Stimulated activated naive CD8-positive, alpha-beta T cell treated with anti-CD3 and anti-CD28 coated beads, Interleukin-15, amount 100 ng/mL, for 72 hours (primary cell): ENCODE data around the gene ATRX.
"Not testable (repeated sequence)": the region's sequence is repeated elsewhere in the genome, so short reads cannot be mapped to it uniquely, and the experiment has no call there.

Experiments
- ATAC-seq: fragments of 150-1000 bp; cut with Tn5 transposase; 2 replicates; pipeline ENCODE4 v1.10.0; 2021; ENCODE audit warnings: mild to moderate bottlenecking, moderate library complexity
- DNase-seq, 2 donors: peaks; one replicate each; pipeline ENCODE4 v3.0.0; 2021 to 2022
- H3K27ac Mint-ChIP-seq, 2 donors: one replicate each; pipeline ENCODE4 v1.8.0; 2022; ENCODE audit warnings: mild to moderate bottlenecking in 2 of 2, mixed read lengths in 2 of 2, moderate library complexity in 2 of 2
- H3K27me3 Mint-ChIP-seq: one replicate; pipeline ENCODE4 v1.8.0; 2022; ENCODE audit warnings: mixed read lengths
- H3K4me1 Mint-ChIP-seq: one replicate; pipeline ENCODE4 v1.8.0; 2022; ENCODE audit warnings: mild to moderate bottlenecking, mixed read lengths
- H3K4me3 Mint-ChIP-seq, 2 donors: one replicate each; pipeline ENCODE4 v1.8.0; 2022; ENCODE audit warnings: mild to moderate bottlenecking in 2 of 2, mixed read lengths in 2 of 2, moderate library complexity in 1 of 2
- H3K9me3 Mint-ChIP-seq, 2 donors: one replicate each; pipeline ENCODE4 v1.8.0; 2022; ENCODE audit warnings: mixed read lengths in 2 of 2

The ATRX gene

DNA sequence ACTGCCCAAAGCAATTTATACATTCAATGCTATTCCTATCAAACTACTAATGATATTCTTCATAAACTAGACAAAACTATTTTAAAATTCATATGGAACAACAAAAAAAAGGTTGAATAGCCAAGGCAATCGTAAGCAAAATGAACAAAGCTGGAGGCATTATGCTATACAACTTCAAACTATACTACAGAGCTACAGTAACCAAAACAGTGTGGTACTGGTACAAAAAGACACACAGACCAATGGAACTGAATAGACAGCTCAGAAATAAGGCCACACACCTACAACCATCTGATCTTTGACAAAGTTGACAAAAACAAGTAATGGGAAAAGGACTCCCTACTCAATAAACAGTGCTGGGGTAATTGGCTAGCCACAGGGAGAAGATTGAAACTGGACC, 271.8 kb downstream of the ATRX start:
- Mint-ChIP-seq H3K27me3 (no peaks in the 10 kb centered on the region), H3K4me3 (no peak overlapping the region), H3K27ac (no peak overlapping the region), H3K4me1 (no peaks in the 10 kb centered on the region), H3K9me3 (peaks cover 0 to 10% of the 10 kb centered on the region in 2 donors)
- DNase-seq (no peak), ATAC-seq (no peak)

DNA sequence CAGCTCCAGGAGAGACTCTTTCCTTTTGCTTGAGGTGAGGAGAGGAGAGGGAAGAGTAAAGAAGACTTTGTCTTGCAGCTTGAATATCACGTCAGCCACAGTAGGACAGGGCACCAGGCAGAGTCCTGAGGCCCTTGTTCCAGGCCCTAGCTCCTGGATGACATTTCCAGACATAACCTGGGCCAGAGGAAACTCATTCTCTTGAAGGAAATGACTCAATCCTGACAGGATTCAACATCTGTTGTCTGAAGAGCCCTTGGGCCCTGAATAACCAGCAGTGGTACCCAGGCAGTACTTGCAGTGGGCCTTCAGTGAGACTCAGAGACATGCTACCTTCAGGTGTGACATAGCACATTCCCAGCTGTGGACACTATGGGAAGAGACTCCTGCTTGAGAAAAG, 276.0 kb downstream of the ATRX start:
- no peak overlapping the region for H3K4me3 Mint-ChIP-seq
- no peak for DNase-seq
- no peaks in the 10 kb centered on the region for H3K27me3 Mint-ChIP-seq
- no peaks in the 10 kb centered on the region for H3K9me3 Mint-ChIP-seq
- no peak for ATAC-seq
- peak overlapping the region in 1 of 2 donors; percentile 48 for H3K27ac Mint-ChIP-seq
- H3K4me1 Mint-ChIP-seq = no peaks in the 10 kb centered on the region

DNA sequence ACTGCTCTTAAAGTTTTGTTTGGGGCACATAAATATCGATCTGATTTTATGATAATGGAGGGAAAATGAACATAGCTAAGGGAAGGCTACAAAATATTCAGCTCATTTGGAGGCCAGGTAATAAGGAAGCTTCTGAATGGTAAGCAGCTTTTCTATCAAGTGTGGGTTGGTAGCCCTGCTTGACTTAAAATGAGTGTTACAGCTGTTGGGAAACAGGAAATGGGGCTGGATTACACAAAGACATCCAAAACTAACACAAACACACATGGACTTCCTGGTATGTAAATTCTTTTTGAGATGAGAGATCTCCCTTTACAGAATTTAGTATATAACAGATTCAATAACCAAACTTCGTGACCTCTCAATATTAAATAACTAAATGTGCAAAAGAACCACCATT, 280.8 kb downstream of the ATRX start:
- H3K27ac Mint-ChIP-seq = no peak overlapping the region

GRCh38 chrX:77502951-77503525, 283.0 kb downstream of the ATRX start:
- H3K27me3 Mint-ChIP-seq = no peaks in the 10 kb centered on the region
- no peak overlapping the region for H3K4me3 Mint-ChIP-seq
- no peaks in the 10 kb centered on the region for H3K9me3 Mint-ChIP-seq
- no peak for DNase-seq
- no peak for ATAC-seq
- peak overlapping the region in 1 of 2 donors; percentile 74 for H3K27ac Mint-ChIP-seq
- H3K4me1 Mint-ChIP-seq = no peaks in the 10 kb centered on the region

More for the DNA sequence above, 280.8 kb downstream of the ATRX start:
- DNase-seq (no peak), ATAC-seq (no peak)
- H3K9me3 Mint-ChIP-seq = no peaks in the 10 kb centered on the region
- no peak overlapping the region for H3K4me3 Mint-ChIP-seq
- H3K4me1 Mint-ChIP-seq = no peaks in the 10 kb centered on the region
- H3K27me3 Mint-ChIP-seq = no peaks in the 10 kb centered on the region

- DNase-seq, H3K27me3 Mint-ChIP-seq, H3K9me3 Mint-ChIP-seq, H3K27ac Mint-ChIP-seq, H3K4me1 Mint-ChIP-seq, H3K4me3 Mint-ChIP-seq, ATAC-seq: not testable (repeated sequence)
Measured at GRCh38 chrX:77500164-77500563, 285.9 kb downstream of the ATRX start.

GRCh38 chrX:77493677-77494553, 292.1 kb downstream of the ATRX start:
- ATAC-seq = no peak
- no peaks in the 10 kb centered on the region for H3K27me3 Mint-ChIP-seq
- no peak overlapping the region for H3K4me3 Mint-ChIP-seq
- H3K4me1 Mint-ChIP-seq = no peaks in the 10 kb centered on the region
- H3K27ac Mint-ChIP-seq = peak overlapping the region in 1 of 2 donors; percentile 48
- no peaks in the 10 kb centered on the region for H3K9me3 Mint-ChIP-seq
- no peak for DNase-seq

DNA sequence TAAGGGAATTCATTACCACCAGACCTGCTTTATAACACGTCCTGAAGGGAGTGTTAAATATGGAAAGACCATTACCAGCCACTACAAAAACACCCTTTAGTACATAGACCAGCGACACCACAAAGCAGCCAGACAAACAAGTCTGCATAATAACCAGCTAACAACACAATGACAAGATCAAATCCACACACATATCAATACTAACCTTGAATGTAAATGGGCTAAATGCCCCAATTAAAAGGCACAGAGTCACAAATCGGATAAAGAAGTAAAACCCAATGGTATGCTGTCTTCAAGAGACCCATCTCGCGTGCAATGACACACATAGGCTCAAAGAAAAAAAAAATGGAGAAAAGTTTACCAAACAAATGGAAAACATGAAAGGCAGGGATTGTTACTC, 302.0 kb downstream of the ATRX start:
- Mint-ChIP-seq H3K27me3 (no peaks in the 10 kb centered on the region), H3K4me3 (no peak overlapping the region), H3K9me3 (peaks cover 4 to 17% of the 10 kb centered on the region in 2 donors), H3K27ac (no peak overlapping the region), H3K4me1 (no peaks in the 10 kb centered on the region)
- no peak for DNase-seq
- no peak for ATAC-seq

DNA sequence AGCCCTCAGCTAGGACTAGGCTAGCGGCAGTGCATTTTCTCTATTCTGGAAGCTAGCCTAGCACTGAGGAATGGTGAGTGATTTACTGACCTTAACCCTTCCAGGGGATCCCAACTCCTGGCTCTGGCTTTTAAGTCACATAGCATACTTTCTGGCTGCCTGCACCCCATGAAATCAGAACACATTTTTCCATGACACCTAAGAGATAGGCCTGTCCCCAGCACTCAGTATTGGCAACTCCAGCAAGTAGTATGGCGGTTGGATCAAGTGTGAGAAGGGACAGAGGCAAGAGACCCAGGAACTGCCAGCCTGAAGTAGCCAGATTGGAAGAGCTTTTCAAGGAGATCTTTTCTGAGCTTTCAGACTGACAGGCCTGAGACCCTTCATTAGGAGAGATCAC, 330.6 kb downstream of the ATRX start:
- DNase-seq (no peak), ATAC-seq (no peak)
- no peak overlapping the region for H3K27ac Mint-ChIP-seq
- H3K9me3 Mint-ChIP-seq = no peaks in the 10 kb centered on the region
- no peaks in the 10 kb centered on the region for H3K4me1 Mint-ChIP-seq
- H3K27me3 Mint-ChIP-seq = no peaks in the 10 kb centered on the region
- no peak overlapping the region for H3K4me3 Mint-ChIP-seq
